PC-9 (cell line): ENCODE results near the gene RNF19B. TPM values are rescaled to one million over a fixed set of nuclear protein-coding genes. Genes with fewer than 3 reads are reported as not detected.

Experiments
- BruUV-seq: library from RNA; stranded (reverse); fragments of 400-500 nt; replicated peaks from 2 replicates; lab custom pipeline; 2021; lab: Mats Ljungman, UMichigan
- CTCF ChIA-PET: fragments of 300-600 bp; sonication (Branson Sonifier 250); formaldehyde crosslinking; loops from one replicate; lab custom pipeline; 2022; ENCODE audit warnings: antibody characterized with exemption; lab: Charles Lee
- POLR2A ChIA-PET: fragments of 300-600 bp; sonication (Branson Sonifier 250); formaldehyde crosslinking; loops from one replicate; lab custom pipeline; 2022; ENCODE audit warnings: antibody characterized with exemption; ENCODE audit not compliant: unreplicated experiment; lab: Charles Lee
- DNase-seq, 2 experiments: peaks; one replicate each; pipeline versions ENCODE4 v3.0.0 to v3.0.0-alpha.2; 2015 to 2022; ENCODE audit warnings: mixed read lengths in 1 of 2
- H2AFZ ChIP-seq: fragments of 200-600 bp; sonication (generic); 2 replicates; pipeline ENCODE4 v1.8.1; 2017; ENCODE audit warnings: antibody characterized with exemption
- H3F3A ChIP-seq: fragments of 200-600 bp; sonication (generic); 2 replicates; pipeline ENCODE4 v1.8.1; 2017; ENCODE audit warnings: antibody characterized with exemption, mild to moderate bottlenecking, low read depth; ENCODE audit not compliant: insufficient read depth
- H3K27ac ChIP-seq: fragments of 200-600 bp; sonication (generic); 2 replicates; pipeline ENCODE4 v1.6.1; 2016; ENCODE audit warnings: mixed run types
- H3K27me3 ChIP-seq: fragments of 200-600 bp; sonication (generic); 2 replicates; pipeline ENCODE4 v1.6.1; 2016; ENCODE audit warnings: low read depth, mixed run types; ENCODE audit not compliant: insufficient read depth
- H3K36me3 ChIP-seq: fragments of 200-600 bp; sonication (generic); 2 replicates; pipeline ENCODE4 v1.6.1; 2016; ENCODE audit warnings: low read depth, mixed run types
- H3K4me1 ChIP-seq: fragments of 200-600 bp; sonication (generic); replicated peaks from 2 replicates; pipeline ENCODE4 v1.6.1; 2016; ENCODE audit warnings: mixed run types; ENCODE audit not compliant: insufficient read depth
- H3K4me2 ChIP-seq: fragments of 200-600 bp; sonication (generic); 2 replicates; pipeline ENCODE4 v1.6.1; 2017; ENCODE audit warnings: mixed run types
- H3K4me3 ChIP-seq: fragments of 200-600 bp; sonication (generic); 2 replicates; pipeline ENCODE4 v1.6.1; 2016; ENCODE audit warnings: mixed run types
- H3K79me2 ChIP-seq: fragments of 200-600 bp; sonication (generic); 2 replicates; pipeline ENCODE4 v1.6.1; 2017; ENCODE audit warnings: low read depth, mixed run types
- H3K9me2 ChIP-seq: fragments of 200-600 bp; sonication (generic); 2 replicates; pipeline ENCODE4 v1.8.1; 2017; ENCODE audit warnings: mild to moderate bottlenecking; ENCODE audit not compliant: insufficient read depth
- H3K9me3 ChIP-seq: fragments of 200-600 bp; sonication (generic); 2 replicates; pipeline ENCODE4 v1.8.1; 2016; ENCODE audit warnings: low read depth; ENCODE audit not compliant: insufficient read depth
- H4K20me1 ChIP-seq: fragments of 200-600 bp; sonication (generic); 2 replicates; pipeline ENCODE4 v1.8.1; 2017; ENCODE audit not compliant: insufficient read depth
- CTCF ChIP-seq: fragments of 200-600 bp; sonication (generic); conservative IDR thresholded peaks from 2 replicates; pipeline ENCODE4 v1.6.1; 2017; ENCODE audit warnings: mixed run types, antibody characterized with exemption, mild to moderate bottlenecking, moderate library complexity
- EZH2 ChIP-seq: fragments of 200-600 bp; sonication (generic); IDR thresholded peaks from 2 replicates; pipeline ENCODE4 v1.8.0; 2017; ENCODE audit warnings: antibody characterized with exemption, low read depth
- intact Hi-C: fragments of 100-400 bp; cut with micrococcal nuclease; formaldehyde crosslinking; loops from one replicate; pipeline ENCODE4 v1.10.0; 2022; ENCODE audit not compliant: unreplicated experiment
- total RNA-seq: library from RNA; stranded (reverse); gene quantifications from 2 replicates; pipeline ENCODE4 v1.2.3, GENCODE V29; 2021

RNF19B gene
- total RNA-seq, 1 experiment from 2014 or later = 25.4 TPM

GRCh38 chr1:32894019-32894600 is 70.5 kb downstream of the RNF19B start:
- no peaks in the 10 kb centered on the region for H3K27me3 ChIP-seq
- H4K20me1 ChIP-seq = no peaks in the 10 kb centered on the region
- H3F3A ChIP-seq = no peaks in the 10 kb centered on the region
- H3K27ac ChIP-seq = no peak overlapping the region
- H2AFZ ChIP-seq = no peak overlapping the region
- no peaks in the 10 kb centered on the region for H3K9me2 ChIP-seq
- intact Hi-C loops = no loop called here
- POLR2A ChIA-PET = no interaction called here
- H3K9me3 ChIP-seq = no peaks in the 10 kb centered on the region
- H3K4me3 ChIP-seq = no peak overlapping the region
- DNase-seq = no peak
- no peaks in the 10 kb centered on the region for H3K36me3 ChIP-seq
- H3K4me2 ChIP-seq = no peak overlapping the region
- BruUV-seq = no TSS peak
- no peaks in the 10 kb centered on the region for H3K4me1 ChIP-seq
- H3K79me2 ChIP-seq = no peaks in the 10 kb centered on the region
- CTCF ChIA-PET = no interaction called here
- TF ChIP-seq CTCF = no peak
- TF ChIP-seq EZH2 = no peak

GRCh38 chr1:32893198-32894018 is 71.2 kb downstream of the RNF19B start:
- Histone ChIP-seq H4K20me1 (no peaks in the 10 kb centered on the region), H3K4me3 (no peak overlapping the region), H3K27ac (no peak overlapping the region), H3K4me1 (no peaks in the 10 kb centered on the region), H3K79me2 (no peaks in the 10 kb centered on the region), H3F3A (no peaks in the 10 kb centered on the region), H3K9me3 (no peaks in the 10 kb centered on the region), H3K4me2 (no peak overlapping the region), H3K27me3 (no peaks in the 10 kb centered on the region), H3K9me2 (no peaks in the 10 kb centered on the region), H2AFZ (no peak overlapping the region), H3K36me3 (no peaks in the 10 kb centered on the region)
- no peak for DNase-seq
- ChIA-PET CTCF (interaction anchor here (0.7 kb wide), 1 partner anchor 61 kb away, joined by 3 read pairs; no protein-coding TSS in a partner anchor), POLR2A (interaction anchor here (0.6 kb wide), 1 partner anchor 164 kb away, joined by 3 read pairs; no protein-coding TSS in a partner anchor)
- TF ChIP-seq CTCF (no peak), EZH2 (no peak)
- intact Hi-C loops = no loop called here
- no TSS peak for BruUV-seq

- no peak overlapping the region for H3K27ac ChIP-seq
- no peaks in the 10 kb centered on the region for H4K20me1 ChIP-seq
- H3K9me3 ChIP-seq = no peaks in the 10 kb centered on the region
- H3K4me1 ChIP-seq = no peaks in the 10 kb centered on the region
- H3K36me3 ChIP-seq = no peaks in the 10 kb centered on the region
- H3F3A ChIP-seq = no peaks in the 10 kb centered on the region
- no peak overlapping the region for H3K4me3 ChIP-seq
- POLR2A ChIA-PET = interaction anchor here (0.6 kb wide), 1 partner anchor 12 kb away, joined by 4 read pairs; no protein-coding TSS in a partner anchor
- no peak for DNase-seq
- H3K79me2 ChIP-seq = no peaks in the 10 kb centered on the region
- no peaks in the 10 kb centered on the region for H3K27me3 ChIP-seq
- H2AFZ ChIP-seq = no peak overlapping the region
- TF ChIP-seq EZH2 (no peak), CTCF (no peak)
- CTCF ChIA-PET = interaction anchor here (0.6 to 0.7 kb wide), 2 partner anchors 61 to 175 kb away, joined by 3 read pairs; no protein-coding TSS in a partner anchor
- BruUV-seq = no TSS peak
- no peaks in the 10 kb centered on the region for H3K9me2 ChIP-seq
- intact Hi-C loops = no loop called here
- no peak overlapping the region for H3K4me2 ChIP-seq
Observed at GRCh38 chr1:32892368-32893197, 72.0 kb downstream of the RNF19B start.
